ENCODE measurements around the gene SEPTIN14. TPM values are rescaled to one million over a fixed set of nuclear protein-coding genes. Genes with fewer than 3 reads are reported as not detected.

SEPTIN14 gene
- total and polyA plus RNA-seq, 2 of the 13 experiments (the other 11 are each of a cell fraction or from before 2014, with no cell fraction given): not detected

- no peaks in the 10 kb centered on the region for H3K4me1 ChIP-seq (ENCODE audit: insufficient read depth, low read length)
- no peak overlapping the region for H3K27ac ChIP-seq (ENCODE audit: extremely low read length, insufficient read depth, low read length)
- no peaks in the 10 kb centered on the region for H4K20me1 ChIP-seq (ENCODE audit: insufficient read depth, low read length)
- no peaks in the 10 kb centered on the region; a peak in 1 of 5 replicates for H3K27me3 ChIP-seq (ENCODE audit: control insufficient read depth in 1 of 2, insufficient read depth in 2 of 2, low read length in 2 of 2)
- no peak overlapping the region for H3K4me2 ChIP-seq (ENCODE audit: low read depth, low read length)
- no peak overlapping the region for H3K4me3 ChIP-seq (replicated peaks in 1 of 3; ENCODE audit: insufficient read depth in 1 of 3, low read depth in 2 of 3, low read length in 3 of 3)
- H3K36me3 ChIP-seq (replicated peaks in 1 of 2; ENCODE audit: control insufficient read depth in 1 of 2, insufficient read depth in 2 of 2, low read length in 2 of 2): no peaks in the 10 kb centered on the region
- FAIRE-seq: no peak
- no peak overlapping the region for H2AFZ ChIP-seq (ENCODE audit: low read length)
- ChIA-PET CTCF (ENCODE audit: low intra/inter-chr PET ratio, low total read pairs) (no interaction called here), POLR2A (no interaction called here)
- H3K9me3 ChIP-seq (ENCODE audit: low read length): no peaks in the 10 kb centered on the region
- 3% methylated on average over 3 of the region's 3 CpGs for WGBS (ENCODE audit: low lambda C conversion rate)
- BruUV-seq (replicated peaks): no TSS peak
- ATAC-seq: no peak
- DNase-seq (ENCODE audit: low spot score): no peak
- no peak overlapping the region for H3K9ac ChIP-seq (ENCODE audit: insufficient read depth, low read depth, low read length)
- TF ChIP-seq TRIM24 (CRISPR knock-in tag; IDR thresholded peaks at IDR 0.05): no peak
- TF ChIP-seq IRF2 (CRISPR knock-in tag; IDR thresholded peaks at IDR 0.05): no peak
- TF ChIP-seq KDM6A (CRISPR knock-in tag; IDR thresholded peaks at IDR 0.05; ENCODE audit: low read depth): no peak
- no peak for TF ChIP-seq KDM1A (CRISPR knock-in tag; IDR thresholded peaks at IDR 0.05)
- TF ChIP-seq SMAD1 (CRISPR knock-in tag; IDR thresholded peaks at IDR 0.05; ENCODE audit: borderline replicate concordance, low read depth): no peak
- in situ Hi-C loops (cut with HindIII; ENCODE audit: extremely low pct_ligation_motif_present, low pct_unique_long_range_greater_than_20kb): no loop called here
- intact Hi-C loops (cut with micrococcal nuclease; ENCODE audit: unreplicated experiment): no loop called here
- no peaks in the 10 kb centered on the region for H3K79me2 ChIP-seq (ENCODE audit: insufficient read depth, low read length)
These were observed 11.2 kb upstream of the SEPTIN14 start for GRCh38 chr7:55873765-55874164.

GRCh38 chr7:55871932-55872485 lies 9.5 kb upstream of the SEPTIN14 start:
- no peaks in the 10 kb centered on the region for H3K36me3 ChIP-seq (replicated peaks in 1 of 2; ENCODE audit: control insufficient read depth in 1 of 2, insufficient read depth in 2 of 2, low read length in 2 of 2)
- no peaks in the 10 kb centered on the region; a peak in 1 of 5 replicates for H3K27me3 ChIP-seq (ENCODE audit: control insufficient read depth in 1 of 2, insufficient read depth in 2 of 2, low read length in 2 of 2)
- CTCF ChIA-PET (ENCODE audit: low intra/inter-chr PET ratio, low total read pairs): no interaction called here
- POLR2A ChIA-PET: no interaction called here
- H3K4me2 ChIP-seq (ENCODE audit: low read depth, low read length): no peak overlapping the region
- DNase-seq (ENCODE audit: low spot score) (no peak), FAIRE-seq (no peak), ATAC-seq (peak; percentile 49)
- no peak overlapping the region for H3K9ac ChIP-seq (ENCODE audit: insufficient read depth, low read depth, low read length)
- WGBS (ENCODE audit: low lambda C conversion rate): 17% methylated on average over 3 of the region's 8 CpGs
- H3K4me1 ChIP-seq (ENCODE audit: insufficient read depth, low read length): no peaks in the 10 kb centered on the region
- intact Hi-C loops (cut with micrococcal nuclease; ENCODE audit: unreplicated experiment): no loop called here
- in situ Hi-C loops (cut with HindIII; ENCODE audit: extremely low pct_ligation_motif_present, low pct_unique_long_range_greater_than_20kb): no loop called here
- no peaks in the 10 kb centered on the region for H3K9me3 ChIP-seq (ENCODE audit: low read length)
- BruUV-seq (replicated peaks): no TSS peak
- H3K4me3 ChIP-seq (replicated peaks in 1 of 3; ENCODE audit: insufficient read depth in 1 of 3, low read depth in 2 of 3, low read length in 3 of 3): no peak overlapping the region
- no peak overlapping the region for H2AFZ ChIP-seq (ENCODE audit: low read length)
- H4K20me1 ChIP-seq (ENCODE audit: insufficient read depth, low read length): no peaks in the 10 kb centered on the region
- no peaks in the 10 kb centered on the region for H3K79me2 ChIP-seq (ENCODE audit: insufficient read depth, low read length)
- no peak overlapping the region for H3K27ac ChIP-seq (ENCODE audit: extremely low read length, insufficient read depth, low read length)
- TF ChIP-seq ZSCAN31 (CRISPR knock-in tag; IDR thresholded peaks at IDR 0.05; ENCODE audit: low read depth): no peak
